ENCODE data around the gene EFNA1. TPM values are rescaled to one million over a fixed set of nuclear protein-coding genes. Genes with fewer than 3 reads are reported as not detected.
"Not testable (repeated sequence)": the region's sequence is repeated elsewhere in the genome, so short reads cannot be mapped to it uniquely, and the experiment has no call there.

The EFNA1 gene
- total RNA-seq, 1 experiment from 2014 or later: 25.7 TPM

GRCh38 chr1:155116113-155116764 is 11.4 kb upstream of the EFNA1 start:
- no peak for DNase-seq (ENCODE audit: low read depth, low spot score)
- in situ Hi-C loops (cut with HindIII; ENCODE audit: low pct_unique_long_range_greater_than_20kb, low sequenced_read_pairs): no loop called here

DNA sequence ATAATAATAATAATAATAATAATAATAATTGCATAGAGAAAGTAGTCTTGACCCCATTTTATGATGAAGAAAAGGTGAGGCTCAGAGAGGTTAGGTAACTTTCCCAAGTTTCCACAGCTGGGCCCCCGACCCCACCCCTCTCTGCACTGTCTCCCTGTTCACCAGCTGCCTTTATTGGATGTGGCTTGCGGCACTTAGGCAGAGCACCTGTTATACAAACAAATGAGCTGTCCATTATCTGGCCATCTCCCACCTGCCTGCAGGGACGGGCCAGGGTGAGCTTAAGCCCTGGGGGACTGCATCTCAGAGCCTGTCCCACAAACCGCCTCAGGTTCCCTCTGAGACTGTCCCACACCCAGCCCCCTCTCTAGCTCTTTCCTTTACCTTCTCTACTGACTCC is 10.1 kb upstream of the EFNA1 start:
- DNase-seq (ENCODE audit: low read depth, low spot score): no peak
- in situ Hi-C loops (cut with HindIII; ENCODE audit: low pct_unique_long_range_greater_than_20kb, low sequenced_read_pairs): no loop called here

DNA sequence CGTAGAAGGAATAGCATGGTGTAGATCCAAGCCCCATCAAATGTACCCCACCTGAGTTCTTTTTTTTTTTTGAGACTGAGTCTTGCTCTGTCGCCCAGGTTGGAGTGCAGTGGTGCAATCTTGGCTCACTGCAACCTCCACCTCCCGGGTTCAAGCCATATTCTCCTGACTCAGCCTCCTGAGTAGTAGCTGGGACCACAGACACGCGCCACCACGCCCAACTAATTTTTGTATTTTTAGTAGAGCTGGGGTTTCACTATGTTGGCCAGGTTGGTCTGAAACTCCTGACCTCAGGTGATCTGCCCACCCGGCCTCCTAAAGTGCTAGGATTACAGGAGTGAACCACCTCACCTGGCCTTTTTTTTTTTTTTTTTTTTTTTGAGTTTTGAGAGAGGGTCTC is 9.6 kb upstream of the EFNA1 start:
- in situ Hi-C loops (cut with HindIII; ENCODE audit: low pct_unique_long_range_greater_than_20kb, low sequenced_read_pairs); DNase-seq (ENCODE audit: low read depth, low spot score): not testable (repeated sequence)

DNA sequence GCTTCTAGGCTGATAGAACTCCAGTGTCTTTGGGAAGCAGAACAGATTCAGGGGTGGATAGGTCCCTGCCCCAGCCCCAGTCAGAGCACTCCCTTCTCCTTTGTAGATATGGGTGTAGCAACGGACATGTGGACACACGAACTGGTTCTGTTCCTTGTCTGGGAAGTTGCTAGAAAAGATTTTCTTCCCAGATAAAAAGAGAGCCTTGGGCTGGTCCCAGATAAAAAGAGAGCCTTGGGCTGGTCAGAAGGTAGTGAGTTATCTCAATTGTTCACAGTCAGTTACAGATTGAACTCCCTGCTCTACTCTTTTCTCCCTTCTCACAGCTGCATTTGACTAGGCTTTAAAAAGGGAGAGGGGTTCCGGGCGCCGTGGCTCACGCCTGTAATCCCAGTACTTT is 7.4 kb upstream of the EFNA1 start:
- DNase-seq (ENCODE audit: low read depth, low spot score): no peak
- in situ Hi-C loops (cut with HindIII; ENCODE audit: low pct_unique_long_range_greater_than_20kb, low sequenced_read_pairs): no loop called here

- in situ Hi-C loops (cut with HindIII; ENCODE audit: low pct_unique_long_range_greater_than_20kb, low sequenced_read_pairs): no loop called here
- DNase-seq (ENCODE audit: low read depth, low spot score): no peak
Observed at GRCh38 chr1:155121249-155121648, 6.4 kb upstream of the EFNA1 start.

DNA sequence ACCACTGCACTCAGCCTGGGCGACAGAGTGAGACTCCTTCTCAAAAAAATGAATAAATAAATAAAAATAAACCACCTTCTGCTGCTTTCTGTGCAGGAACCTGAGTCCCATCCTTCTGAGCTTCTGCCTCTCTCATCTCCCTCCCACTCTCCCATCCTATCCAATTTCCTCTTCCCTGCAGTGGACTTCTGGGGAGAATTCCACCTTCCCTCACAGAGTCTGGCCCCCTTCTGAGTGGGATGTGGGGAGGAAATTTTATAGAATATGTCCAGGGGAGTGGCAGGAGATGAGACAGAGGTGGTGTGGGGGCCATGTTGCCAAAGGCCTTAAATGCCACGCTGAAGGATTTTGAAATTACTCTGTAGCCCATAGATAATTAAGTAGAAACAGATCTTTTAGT is 5.4 kb upstream of the EFNA1 start:
- no peak for DNase-seq (ENCODE audit: low read depth, low spot score)
- in situ Hi-C loops (cut with HindIII; ENCODE audit: low pct_unique_long_range_greater_than_20kb, low sequenced_read_pairs): no loop called here

GRCh38 chr1:155123801-155124200 is 3.9 kb upstream of the EFNA1 start:
- in situ Hi-C loops (cut with HindIII; ENCODE audit: low pct_unique_long_range_greater_than_20kb, low sequenced_read_pairs): no loop called here
- no peak for DNase-seq (ENCODE audit: low read depth, low spot score)

- peak; percentile 65 for DNase-seq (ENCODE audit: low read depth, low spot score)
- in situ Hi-C loops (cut with HindIII; ENCODE audit: low pct_unique_long_range_greater_than_20kb, low sequenced_read_pairs): no loop called here
Observed at GRCh38 chr1:155124503-155125463, 2.9 kb upstream of the EFNA1 start.

- DNase-seq (ENCODE audit: low read depth, low spot score): no peak
- in situ Hi-C loops (cut with HindIII; ENCODE audit: low pct_unique_long_range_greater_than_20kb, low sequenced_read_pairs): no loop called here
Observed at GRCh38 chr1:155125511-155125945, 2.1 kb upstream of the EFNA1 start.

DNA sequence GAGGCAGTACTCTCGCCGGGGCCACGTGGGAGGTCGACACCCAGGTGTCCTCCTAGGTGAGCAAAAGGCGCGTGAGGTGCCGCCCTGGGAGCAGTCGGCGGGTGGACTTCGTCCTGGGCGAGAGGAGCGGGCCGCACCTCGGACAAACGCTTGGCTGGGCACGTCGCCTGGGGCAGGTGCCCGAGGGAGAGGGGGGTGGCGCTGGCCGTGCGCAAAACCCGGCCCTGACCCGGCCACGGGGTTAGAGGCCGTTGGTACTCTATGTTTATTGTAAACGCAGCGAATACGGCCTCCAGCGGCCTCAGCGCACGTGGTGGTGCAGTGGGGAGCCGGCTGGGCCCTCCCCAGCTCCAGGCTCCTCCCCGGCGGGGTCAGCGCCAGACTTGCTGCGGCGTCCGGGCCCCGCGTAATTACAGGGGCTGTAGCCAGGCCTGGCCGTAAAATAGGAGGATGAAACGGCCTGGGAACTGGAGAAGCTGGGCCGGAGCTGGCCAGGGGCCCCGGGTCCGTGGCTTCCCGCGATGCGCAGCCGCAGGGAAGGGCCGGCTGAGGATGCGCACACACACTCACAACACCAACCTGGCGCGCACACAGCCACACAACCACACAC is 1.6 kb upstream of the EFNA1 start:
- in situ Hi-C loops (cut with HindIII; ENCODE audit: low pct_unique_long_range_greater_than_20kb, low sequenced_read_pairs): no loop called here

DNA sequence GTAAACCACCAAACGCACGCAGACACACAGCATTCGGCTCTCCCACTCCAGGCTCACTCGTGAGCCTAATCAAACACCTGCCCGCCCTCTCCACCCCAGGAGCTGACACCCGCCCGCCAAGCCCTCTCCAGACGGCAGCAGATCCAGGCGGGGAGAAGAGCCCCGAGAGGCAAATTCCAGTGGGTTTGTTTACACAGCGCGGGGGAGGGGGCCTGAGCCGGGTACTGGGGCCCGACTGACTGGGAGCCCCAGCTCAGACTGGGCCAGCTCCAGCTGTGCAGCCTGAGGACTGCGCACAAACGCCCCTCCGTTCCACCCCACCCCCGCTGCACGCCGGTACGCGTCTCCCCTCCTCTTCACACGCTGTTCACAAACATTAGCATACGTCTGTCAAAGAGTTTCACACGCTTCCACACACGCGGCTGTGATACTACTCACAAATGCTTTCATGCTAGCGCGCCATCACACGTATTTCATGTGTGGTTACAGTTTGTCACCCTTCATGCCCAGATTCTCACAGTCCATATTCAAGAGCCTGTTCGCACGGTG is 1.0 kb upstream of the EFNA1 start:
- in situ Hi-C loops (cut with HindIII; ENCODE audit: low pct_unique_long_range_greater_than_20kb, low sequenced_read_pairs): no loop called here
- DNase-seq (ENCODE audit: low read depth, low spot score): no peak

More for the DNA sequence above, 1.6 kb upstream of the EFNA1 start:
- DNase-seq (ENCODE audit: low read depth, low spot score): no peak

- in situ Hi-C loops (cut with HindIII; ENCODE audit: low pct_unique_long_range_greater_than_20kb, low sequenced_read_pairs): no loop called here
- DNase-seq (ENCODE audit: low read depth, low spot score): no peak
Observed at GRCh38 chr1:155127967-155128754, 485 bp downstream of the EFNA1 start.

- in situ Hi-C loops (cut with HindIII; ENCODE audit: low pct_unique_long_range_greater_than_20kb, low sequenced_read_pairs): no loop called here
- no peak for DNase-seq (ENCODE audit: low read depth, low spot score)
Observed at GRCh38 chr1:155128755-155129473, 1.2 kb downstream of the EFNA1 start.

DNA sequence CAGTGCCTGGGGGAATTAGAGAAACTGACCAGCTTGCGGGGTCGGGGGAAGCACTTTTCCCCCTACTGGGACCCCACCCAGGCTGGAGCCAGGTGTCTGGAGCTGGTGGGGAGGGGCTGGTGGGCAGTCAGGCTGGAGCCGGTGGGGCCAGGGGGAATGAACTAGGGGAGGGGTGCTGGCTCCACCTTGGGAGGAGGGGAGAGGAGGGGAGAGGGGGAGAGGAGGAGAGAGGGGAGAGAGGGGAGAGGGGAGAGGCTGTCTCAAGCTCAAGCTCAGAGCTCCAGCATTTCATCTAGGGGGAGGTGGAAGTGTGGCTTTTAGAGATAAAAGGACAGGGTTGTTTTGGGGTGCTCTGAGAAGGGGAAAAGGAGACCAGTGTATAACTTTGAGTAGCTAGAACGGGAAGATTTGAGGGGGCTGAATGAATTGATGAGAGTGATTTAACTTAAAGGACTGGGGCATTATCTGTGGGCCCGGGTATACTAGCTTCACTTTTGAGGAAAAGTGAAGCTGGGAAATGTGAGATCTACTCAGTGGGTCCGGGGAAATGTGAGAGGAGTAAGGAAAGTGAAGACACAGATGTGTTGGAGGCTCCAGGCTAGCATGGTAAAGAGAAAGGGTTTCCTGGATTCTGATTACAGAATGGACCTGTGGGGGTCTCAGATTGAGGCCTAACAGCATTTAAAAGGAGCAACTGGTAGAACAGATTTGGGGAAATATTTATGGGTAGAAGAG is 2.8 kb downstream of the EFNA1 start:
- in situ Hi-C loops (cut with HindIII; ENCODE audit: low pct_unique_long_range_greater_than_20kb, low sequenced_read_pairs): no loop called here
- no peak for DNase-seq (ENCODE audit: low read depth, low spot score)

DNA sequence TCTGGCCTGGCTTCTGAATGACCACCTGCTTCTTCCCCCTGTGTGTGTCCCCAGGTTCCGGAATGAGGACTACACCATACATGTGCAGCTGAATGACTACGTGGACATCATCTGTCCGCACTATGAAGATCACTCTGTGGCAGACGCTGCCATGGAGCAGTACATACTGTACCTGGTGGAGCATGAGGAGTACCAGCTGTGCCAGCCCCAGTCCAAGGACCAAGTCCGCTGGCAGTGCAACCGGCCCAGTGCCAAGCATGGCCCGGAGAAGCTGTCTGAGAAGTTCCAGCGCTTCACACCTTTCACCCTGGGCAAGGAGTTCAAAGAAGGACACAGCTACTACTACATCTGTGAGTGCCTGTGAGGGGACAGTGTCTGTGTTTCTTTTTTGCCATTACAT is 3.6 kb downstream of the EFNA1 start:
- no peak for DNase-seq (ENCODE audit: low read depth, low spot score)
- in situ Hi-C loops (cut with HindIII; ENCODE audit: low pct_unique_long_range_greater_than_20kb, low sequenced_read_pairs): no loop called here

- no peak for DNase-seq (ENCODE audit: low read depth, low spot score)
- in situ Hi-C loops (cut with HindIII; ENCODE audit: low pct_unique_long_range_greater_than_20kb, low sequenced_read_pairs): no loop called here
Observed at GRCh38 chr1:155131856-155132255, 4.2 kb downstream of the EFNA1 start.

Data from SK-MEL-5 (cell line).